CD4-positive, alpha-beta T cell treated with Interferon alpha-2 for 1 hour (primary cell): ENCODE data around the gene WFDC6.
"Not testable (repeated sequence)": the region's sequence is repeated elsewhere in the genome, so short reads cannot be mapped to it uniquely, and the experiment has no call there.

ENCODE experiments used
- DNase-seq, 2 donors: peaks; one replicate each; pipeline ENCODE4 v3.0.0-alpha.2; 2020 to 2022

The WFDC6 gene

DNA sequence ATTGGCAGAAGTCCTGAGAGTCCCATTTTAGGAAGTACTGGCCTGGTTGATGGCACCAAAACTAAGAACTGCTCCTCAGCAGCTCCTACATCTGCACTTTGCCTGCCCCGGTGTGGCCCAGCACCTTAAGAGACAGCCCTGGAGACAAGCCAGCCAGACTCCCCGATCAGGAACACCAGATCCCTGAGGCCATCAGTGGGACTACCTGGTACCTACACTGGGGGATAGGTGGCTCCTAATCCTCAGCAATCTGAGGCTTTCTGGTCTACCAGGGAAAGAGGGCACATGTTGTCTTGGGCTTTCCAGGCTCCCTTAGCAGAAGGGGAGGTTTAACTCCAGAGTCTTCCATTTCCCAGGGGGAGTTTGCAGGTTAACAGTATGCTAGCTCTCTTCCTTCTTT is at the start of gene WFDC6:
WFDC6 (minus strand) TSS at position 101 of the 400 bp plus-strand sequence; CDS start at position 26, 75 bp downstream.
- no peak for DNase-seq

DNA sequence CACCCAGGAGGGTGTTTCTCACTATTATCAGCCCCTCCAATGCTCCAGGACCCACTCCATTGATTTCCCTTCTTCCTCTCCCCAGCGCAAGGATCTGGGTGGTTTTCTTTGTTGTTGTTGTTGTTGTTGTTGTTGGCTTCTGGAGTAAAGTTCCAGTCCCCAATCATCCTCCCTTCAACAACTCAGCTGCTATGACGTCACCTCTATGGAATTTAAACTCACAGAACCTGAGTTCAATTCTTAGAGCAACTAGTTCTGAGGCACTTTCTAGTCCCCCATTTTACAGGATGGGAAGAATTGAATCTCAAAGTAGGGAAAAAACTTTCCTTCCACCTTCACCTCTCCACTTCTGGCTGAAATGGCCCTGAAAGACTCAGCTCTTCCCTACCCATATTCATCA is 49.5 kb upstream of the WFDC6 start:
- no peak for DNase-seq

DNA sequence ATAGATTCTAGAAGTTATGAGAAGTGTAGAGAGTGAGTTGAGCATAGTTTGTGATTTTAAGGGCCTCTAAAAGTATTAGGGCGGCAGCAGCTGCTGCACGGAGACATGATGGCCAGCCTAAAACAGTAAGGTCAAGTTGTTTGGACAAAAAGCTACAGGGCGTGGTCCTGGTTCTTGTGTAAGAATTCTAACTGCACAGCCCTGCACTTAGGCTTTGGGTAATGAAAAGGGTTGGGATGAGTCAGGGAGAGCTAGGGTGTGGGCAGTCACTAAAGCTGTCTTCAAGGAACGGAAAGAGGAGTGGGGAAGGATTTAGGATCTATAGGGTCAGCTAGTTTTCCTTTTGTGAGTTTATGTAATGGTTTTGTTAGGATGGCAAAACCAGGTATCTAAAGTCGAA is 46.7 kb upstream of the WFDC6 start:
- DNase-seq: not testable (repeated sequence)

DNA sequence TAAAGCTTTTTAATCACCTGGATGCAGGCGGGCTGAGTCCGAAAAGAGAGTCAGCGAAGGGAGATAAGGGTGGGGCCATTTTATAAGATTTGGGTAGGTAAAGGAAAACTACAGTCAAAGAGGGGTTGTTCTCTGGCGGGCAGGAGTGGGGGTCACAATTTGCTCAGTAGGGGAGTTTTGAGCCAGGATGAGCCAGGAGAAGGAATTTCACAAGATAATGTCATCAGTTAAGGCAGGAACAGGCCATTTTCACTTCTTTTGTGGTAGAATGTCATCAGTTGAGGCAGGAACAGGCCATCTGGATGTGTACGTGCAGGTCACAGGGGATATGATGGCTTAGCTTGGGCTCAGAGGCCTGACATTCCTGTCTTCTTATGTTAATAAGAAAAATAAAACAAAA is 45.0 kb upstream of the WFDC6 start:
- DNase-seq: not testable (repeated sequence)

DNA sequence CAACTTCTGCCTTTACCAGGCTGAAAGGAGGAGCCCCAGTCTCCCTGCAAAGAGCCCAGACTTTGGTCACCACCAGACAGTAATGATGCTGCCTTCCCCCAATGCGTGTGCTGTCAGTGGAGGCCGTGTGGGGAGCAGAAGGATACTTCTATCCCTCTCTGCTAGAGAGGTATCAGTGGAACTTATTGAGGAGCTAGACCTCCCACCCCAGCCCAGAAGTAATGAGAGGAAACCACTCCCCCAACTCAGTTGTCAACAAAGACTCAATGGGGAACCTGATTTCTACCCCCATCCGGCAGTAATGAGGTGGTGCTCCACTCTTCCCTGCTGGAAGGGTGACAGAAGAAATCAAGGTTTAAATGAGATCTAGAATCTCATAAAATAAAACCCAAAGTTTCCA is 44.2 kb upstream of the WFDC6 start:
- no peak for DNase-seq

DNA sequence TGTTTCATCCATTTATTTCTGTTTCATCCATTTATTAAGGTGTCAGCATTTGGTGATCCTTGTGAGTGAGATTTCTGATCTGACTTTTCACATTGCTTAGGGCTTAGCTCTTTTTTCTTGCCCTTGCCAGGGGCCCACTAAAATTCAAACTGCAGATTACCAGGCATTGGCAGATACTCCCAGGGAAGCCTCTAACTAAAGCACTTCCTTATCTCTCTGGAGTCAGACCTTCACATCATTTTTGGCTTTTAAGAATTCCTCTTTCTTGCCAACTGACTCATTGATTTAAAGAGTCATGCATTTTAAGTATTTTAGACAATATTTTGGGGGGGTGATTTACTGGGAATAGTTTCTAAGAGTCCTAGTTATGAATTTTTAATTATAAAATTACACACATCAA is 42.4 kb upstream of the WFDC6 start:
- DNase-seq: no peak

DNA sequence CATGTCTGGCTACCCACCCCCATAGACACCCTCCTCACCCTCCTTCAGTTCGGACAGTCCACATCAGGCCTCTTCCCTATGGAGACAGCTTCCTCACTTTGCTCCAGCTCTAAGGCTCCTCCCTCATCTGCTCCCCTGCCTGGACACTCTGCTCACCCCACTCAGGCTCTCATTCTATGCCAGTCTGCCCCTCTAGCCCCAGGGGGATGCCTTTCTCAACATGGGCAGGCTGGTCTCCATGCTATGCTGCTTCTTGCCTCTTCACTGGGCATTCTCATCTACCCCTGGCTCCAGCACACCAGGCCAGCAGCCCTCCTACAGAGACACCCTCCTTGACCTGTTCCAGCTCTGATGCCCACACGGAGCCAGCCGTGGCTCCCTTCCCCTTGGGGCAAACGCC is 39.9 kb upstream of the WFDC6 start, which contains the start of gene WFDC8:
WFDC8 (minus strand) TSS at position 101 of the 400 bp plus-strand sequence; CDS start at position 64, 37 bp downstream.
- DNase-seq: no peak

DNA sequence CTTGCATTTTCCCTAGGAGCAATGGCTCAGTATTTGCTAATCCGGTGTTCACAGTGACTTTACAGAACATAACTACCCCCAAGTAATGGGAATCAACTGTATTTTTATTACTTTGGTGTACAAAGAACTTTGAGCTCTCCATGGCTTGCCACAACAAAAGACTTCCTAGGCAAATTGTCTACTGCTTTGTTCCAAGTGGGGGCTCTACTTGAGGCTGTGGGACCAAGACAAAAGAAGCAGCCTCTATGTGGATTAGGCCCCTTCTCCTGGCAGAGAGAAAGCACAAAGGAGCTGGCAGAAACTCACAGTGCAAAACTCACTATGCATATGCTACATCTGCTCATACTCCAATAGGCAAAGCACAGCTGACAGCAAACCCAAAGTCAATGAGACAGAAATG is 38.9 kb upstream of the WFDC6 start:
- DNase-seq: no peak

DNA sequence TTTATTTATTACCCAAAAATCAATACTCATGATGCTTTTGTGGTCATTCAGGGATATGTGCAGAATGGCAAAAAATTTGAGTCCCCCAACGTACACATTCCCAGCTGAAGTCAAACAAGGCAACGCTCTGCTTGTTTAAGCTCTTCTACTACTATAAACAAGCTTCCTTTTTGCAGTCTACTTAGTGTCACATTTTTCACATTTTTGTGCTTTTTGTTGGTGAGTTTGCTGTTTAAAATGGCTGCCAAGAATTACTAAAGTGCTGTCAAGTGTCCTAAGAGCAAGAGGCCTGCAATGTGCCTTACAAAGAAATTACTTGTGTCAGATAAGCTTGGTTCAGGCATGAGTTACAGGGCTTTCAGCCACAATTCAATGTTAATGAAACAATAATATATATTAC is 37.7 kb upstream of the WFDC6 start:
- no peak for DNase-seq

DNA sequence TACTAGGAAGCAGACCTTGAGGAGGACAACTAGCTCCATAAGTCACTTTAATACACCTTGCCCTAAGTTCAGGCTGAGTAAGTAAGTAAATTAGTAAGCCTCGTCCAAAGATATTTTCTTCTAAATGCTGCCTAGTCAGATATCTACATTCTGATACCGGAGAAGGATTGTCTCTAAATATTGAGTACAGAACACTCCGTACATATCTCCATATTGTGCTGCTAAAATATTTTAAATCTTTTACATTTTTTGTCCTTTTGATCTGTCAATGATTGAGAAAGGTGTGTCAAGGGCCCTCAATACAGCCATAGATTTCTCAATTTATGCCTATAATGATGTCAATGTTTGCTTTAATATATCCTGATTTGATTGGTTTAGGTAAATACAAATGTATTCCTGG is 36.6 kb upstream of the WFDC6 start:
- no peak for DNase-seq

DNA sequence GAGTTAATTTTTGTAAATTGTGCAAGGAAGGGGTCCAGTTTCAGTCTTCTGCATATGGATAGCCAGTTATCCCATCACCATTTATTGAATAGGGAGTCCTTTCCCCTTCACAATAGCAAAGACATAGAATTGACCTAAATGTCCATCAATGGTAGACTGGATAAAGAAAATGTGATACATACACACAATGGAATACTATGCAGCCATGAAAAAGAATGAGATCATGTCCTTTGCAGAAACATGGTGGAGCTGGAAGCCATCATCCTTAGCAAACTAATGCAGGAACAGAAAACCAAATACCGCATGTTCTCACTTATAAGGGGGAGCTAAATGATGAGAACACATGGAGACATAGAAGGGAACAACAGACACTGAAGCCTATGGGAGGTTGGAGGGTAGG is 30.4 kb upstream of the WFDC6 start:
- DNase-seq: not testable (repeated sequence)

DNA sequence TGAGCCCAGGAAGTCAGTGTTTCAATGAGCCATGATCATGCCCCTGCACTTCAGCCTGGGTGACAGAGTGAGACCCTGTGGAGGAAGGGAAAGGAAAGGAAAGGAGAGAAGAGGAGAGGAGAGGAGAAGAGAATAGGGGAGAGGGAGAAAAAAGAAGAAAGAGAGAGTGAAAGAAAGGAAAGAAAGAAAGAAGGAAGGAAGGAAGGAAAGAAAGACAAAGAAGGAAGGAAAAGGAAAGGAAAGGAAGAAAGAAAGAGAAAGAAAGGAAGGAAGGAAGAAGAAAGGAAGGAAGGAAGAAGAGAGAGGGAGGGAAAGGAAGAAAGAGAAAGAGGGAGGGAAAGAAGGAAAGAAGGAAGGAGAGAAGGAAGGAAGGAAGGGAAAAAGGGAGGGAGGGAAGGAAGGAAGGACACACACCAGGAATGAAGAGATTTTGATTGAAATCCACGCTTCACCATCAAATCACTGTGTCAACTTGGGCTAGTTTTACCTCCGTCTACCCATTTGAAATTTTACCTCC is 25.5 kb upstream of the WFDC6 start:
- DNase-seq: no peak

DNA sequence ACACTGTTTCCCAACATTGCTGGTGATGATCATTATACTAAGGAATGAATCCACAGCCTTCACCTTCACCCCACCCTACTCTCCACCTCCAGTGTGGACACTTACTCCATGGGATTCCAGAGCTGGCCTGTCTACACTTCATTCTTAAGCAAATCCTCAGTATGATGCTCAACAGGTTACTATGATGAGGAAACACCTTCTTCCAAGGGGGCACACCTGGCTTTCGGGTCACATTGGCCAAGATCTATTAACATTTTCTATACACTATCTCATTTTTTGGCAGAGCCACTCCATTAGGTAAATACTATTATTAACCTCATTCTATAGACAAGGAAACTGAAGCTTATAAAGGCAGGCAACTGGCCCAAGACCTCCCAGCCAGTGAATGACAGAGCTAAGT is 15.9 kb upstream of the WFDC6 start:
- no peak for DNase-seq

DNA sequence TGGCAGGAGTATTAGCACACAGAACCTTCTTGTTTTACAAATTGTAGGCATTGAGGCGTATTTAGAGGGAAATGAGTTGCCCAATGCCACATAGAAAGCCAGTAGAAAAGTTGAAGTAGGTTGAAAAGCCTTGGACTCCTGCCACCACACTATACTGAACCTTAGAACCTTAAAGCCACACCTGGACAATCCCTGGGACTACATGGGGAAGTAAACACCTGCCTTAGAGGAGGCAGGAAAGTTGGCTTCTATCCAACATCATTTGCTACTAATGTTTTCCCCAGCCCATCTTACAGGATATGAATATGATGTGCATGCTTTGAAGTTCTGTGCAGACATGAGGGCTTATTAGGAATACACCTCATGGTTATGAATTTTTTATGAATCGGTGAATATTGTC is 13.2 kb upstream of the WFDC6 start:
- DNase-seq: no peak

DNA sequence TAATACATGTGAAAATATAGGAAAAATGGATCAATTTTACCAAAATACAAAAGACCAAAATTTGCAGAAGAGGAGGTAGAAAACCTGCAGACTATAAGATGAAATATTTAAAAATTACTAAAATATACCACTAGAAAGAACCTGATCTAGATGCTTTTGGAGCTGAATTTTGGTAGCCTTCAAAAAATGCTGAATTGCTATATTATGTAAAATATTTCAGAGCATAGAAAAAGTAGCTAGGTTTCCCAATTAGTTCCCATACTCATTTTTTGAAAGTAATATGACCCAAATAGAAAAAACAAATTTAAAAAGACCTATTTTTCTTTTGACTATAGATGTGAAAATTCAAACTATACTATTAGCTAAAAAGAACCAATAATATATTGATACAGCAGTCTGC is 11.5 kb upstream of the WFDC6 start:
- no peak for DNase-seq

DNA sequence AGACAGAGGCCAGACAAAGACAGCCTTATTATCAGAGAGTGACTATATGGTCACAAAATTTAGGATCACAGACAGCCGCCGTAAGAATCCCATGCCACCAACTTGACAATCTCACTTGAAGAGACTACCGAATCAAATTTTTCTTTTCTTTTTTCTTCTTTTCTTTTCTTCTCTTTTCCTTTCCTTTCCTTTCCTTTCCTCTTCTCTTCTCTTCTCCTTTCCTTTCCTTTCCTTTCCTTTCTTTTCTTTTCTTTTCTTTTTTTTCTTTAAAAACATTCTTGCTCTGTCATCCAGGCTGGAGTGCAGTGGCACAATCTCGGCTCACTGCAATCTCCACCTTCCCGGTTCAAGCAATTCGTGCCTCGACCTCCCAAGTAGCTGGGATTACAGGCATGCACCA is 9.1 kb upstream of the WFDC6 start:
- no peak for DNase-seq

DNA sequence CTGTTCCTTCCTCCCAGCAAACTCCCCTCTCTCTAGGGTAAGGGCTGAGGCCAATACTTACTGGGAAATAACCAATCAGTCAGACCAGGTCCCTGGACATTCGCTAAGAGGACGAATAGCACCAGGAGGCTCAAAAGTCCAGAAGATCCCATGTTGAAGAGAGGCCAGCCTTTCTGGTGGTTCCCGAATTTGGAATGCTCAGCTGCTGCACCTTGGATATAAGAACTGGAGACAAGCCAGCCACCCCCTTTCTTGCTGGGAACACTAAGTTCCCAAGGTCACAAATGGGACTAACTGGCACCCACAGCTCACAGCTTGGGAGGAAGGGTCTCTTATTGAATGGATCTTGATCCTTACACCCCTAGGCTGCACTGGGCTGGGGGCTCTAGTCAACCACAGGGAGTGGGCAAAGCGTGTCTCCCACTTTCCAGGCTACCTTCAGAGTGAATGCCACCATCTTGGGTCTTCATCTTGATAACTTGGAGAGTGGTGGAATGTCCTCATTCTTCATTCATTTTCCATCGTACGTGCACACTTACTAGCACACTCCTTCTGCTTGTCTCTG is 8.0 kb upstream of the WFDC6 start, which contains the start of gene EPPIN:
EPPIN (minus strand) TSS at position 196 of the 565 bp plus-strand sequence; CDS start at position 152, 44 bp downstream.
- no peak for DNase-seq

DNA sequence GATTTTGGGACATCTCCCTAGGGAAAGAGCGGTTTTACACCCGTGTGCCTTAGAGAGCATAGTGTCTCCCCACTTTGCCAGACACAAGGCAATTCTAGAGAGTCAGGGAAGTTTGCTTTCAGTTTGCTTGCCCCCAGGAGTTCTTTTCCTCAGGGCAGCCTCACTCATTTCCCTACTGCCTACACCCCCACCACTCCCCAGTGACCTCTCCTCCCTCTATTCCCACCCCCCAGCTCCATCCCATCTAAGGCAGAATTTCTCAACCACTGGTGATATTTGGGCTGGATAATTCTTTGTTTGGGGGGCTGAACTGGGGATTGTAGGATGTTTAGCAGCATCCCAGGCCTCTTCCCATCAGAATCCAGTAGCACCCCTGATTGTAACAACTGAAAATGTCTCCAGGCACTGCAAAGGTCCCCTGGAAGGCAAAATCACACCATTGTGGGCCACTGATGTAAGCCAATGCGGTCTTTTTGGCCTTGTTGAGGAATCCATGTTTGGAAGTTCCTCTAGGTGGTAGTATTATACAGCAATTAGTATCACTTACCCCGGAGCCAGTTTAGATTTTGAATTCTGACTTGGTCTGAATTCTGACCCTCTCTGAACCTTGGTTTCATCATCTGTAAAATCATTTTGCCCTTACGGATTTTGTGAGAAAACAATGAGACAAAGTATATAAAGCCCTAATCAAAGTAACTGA is 6.6 kb upstream of the WFDC6 start:
- DNase-seq: no peak

DNA sequence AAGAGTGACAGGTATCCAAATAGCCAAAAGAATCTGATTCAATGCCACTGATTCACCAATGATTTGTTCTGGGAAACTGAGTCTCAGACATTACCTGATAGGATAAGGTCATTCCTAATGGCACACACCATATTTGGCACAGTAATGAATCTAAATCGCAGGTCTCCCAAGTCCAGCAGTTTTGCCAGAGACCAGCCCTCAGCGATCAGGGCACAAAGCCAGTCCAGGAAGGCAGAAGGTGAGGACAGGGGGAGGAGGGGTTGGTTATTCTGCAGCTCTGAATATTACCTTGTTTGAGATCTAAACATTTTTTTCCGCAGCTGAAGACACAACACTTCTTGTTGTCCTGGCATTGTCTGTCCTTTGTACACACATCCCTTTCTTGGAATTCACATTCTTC is 6.1 kb upstream of the WFDC6 start:
- DNase-seq: no peak

DNA sequence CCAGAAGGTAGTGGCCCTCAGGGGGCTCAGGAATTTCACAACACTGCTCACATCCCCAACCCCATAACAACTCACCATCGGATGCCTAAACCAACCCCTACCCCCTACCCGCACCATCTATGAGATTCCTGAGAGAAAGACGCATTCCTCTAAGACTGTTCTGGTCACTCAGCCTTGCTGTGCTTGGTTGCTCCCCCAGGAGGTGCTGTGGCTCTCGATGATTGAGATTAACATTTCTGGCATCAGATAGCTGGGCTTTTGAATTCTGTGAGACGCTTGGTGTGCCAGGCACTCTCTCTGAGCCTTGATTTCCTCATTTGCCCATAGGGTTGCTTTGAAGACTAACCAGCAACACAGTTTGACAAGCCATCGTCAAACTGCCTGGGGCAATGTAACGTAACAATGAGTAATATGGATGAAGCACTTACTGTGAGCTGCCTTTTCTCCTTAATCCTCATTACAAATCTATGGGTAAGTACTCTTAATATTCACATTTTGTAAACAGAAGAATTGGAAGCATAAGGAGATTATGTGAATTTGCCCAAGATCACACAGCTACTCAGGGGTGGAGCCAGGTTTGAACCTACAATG is 978 bp downstream of the WFDC6 start:
- DNase-seq: no peak

DNA sequence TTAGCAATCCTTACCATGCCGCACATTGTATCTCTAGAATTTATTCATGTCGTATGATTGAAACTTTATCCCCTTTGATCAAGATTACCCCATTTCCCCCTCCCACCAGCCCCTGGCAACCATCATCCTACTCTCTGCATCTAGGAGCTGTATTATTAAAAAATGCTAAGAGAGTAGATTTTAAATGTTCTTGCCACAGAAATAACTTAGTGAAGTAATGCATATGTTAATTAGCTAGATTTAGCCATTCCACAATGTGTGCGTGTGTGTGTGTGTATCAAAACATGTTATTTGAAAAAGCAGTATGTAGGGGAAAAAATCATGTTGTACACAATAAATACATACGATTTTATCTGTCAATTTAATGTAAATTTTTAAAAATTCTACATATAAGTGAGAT is 12.0 kb downstream of the WFDC6 start:
- no peak for DNase-seq

DNA sequence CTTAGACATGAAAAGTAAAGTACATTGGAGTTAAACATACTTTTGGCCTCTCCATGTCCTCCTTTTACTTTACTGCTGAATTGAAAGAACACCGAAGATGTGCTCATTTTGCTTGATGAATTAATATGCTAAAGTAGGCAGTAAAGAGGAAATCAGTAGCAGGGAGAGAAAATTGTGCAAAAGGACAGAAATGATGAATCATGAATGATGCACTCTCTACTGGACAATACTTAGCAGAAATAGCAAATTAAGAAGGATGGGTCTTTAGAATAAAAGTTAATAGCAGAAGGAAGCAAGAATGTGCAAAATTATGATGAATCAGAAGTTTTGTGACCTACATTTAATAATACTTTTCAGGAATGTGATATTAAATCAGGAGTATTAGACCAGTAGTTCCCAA is 15.5 kb downstream of the WFDC6 start:
- no peak for DNase-seq

DNA sequence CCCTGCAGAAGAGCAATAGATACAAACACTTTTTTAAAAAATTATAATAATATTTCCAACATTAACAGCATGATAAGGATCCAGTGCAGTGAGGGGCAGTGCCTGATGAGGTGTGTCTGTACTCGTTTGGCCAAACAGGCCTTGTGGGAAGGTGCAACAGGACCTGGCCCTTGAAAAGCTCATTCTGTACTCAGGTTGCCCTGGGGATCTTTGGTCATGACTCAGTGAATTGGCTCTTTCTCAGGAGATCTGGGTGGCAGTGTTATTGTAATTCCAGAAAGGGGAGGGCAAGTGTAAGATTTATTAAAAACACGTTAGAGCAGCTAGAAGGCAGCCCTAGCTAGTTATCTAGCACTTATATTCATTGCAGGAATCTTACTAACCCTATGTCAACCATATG is 21.0 kb downstream of the WFDC6 start:
- no peak for DNase-seq
